Measurements from ENCODE around the gene ESRP2. TPM values are rescaled to one million over a fixed set of nuclear protein-coding genes. Genes with fewer than 3 reads are reported as not detected.

Gene ESRP2
- total RNA-seq, 2 donors from 2014 or later: 2.0 to 9.1 TPM

GRCh38 chr16:68227850-68228553, 7.9 kb downstream of the ESRP2 start:
- DNase-seq (ENCODE audit: low spot score): no peak
- no peak for TF ChIP-seq CTCF (IDR thresholded peaks at IDR 0.05)
- no peaks in the 10 kb centered on the region for H3K27me3 ChIP-seq (replicated peaks; ENCODE audit: insufficient read depth)

GRCh38 chr16:68227183-68227793, 8.6 kb downstream of the ESRP2 start:
- TF ChIP-seq CTCF (IDR thresholded peaks at IDR 0.05): no peak

More at GRCh38 chr16:68227850-68228553, 7.9 kb downstream of the ESRP2 start:
- no peaks in the 10 kb centered on the region for H3K36me3 ChIP-seq
- H3K27ac ChIP-seq: no peak overlapping the region
- no peak overlapping the region for H3K4me3 ChIP-seq
- peaks cover 0 to 15% of the 10 kb centered on the region in 2 donors for H3K4me1 ChIP-seq (ENCODE audit: control insufficient read depth in 1 of 2, low read depth in 2 of 2)
- H3K9me3 ChIP-seq: no peaks in the 10 kb centered on the region
- no peak for ATAC-seq (ENCODE audit: insufficient number of reproducible peaks, low FRiP score, low read depth)

GRCh38 chr16:68226116-68226515, 9.8 kb downstream of the ESRP2 start:
- ATAC-seq (ENCODE audit: insufficient number of reproducible peaks, low FRiP score, low read depth) (no peak), DNase-seq (ENCODE audit: low spot score) (no peak)
- H3K27ac ChIP-seq: no peak overlapping the region
- peaks cover 0 to 15% of the 10 kb centered on the region in 2 donors for H3K4me1 ChIP-seq (ENCODE audit: control insufficient read depth in 1 of 2, low read depth in 2 of 2)
- H3K36me3 ChIP-seq: no peaks in the 10 kb centered on the region
- TF ChIP-seq CTCF (IDR thresholded peaks at IDR 0.05): no peak
- H3K9me3 ChIP-seq: no peaks in the 10 kb centered on the region
- H3K4me3 ChIP-seq: no peak overlapping the region
- no peaks in the 10 kb centered on the region for H3K27me3 ChIP-seq (replicated peaks; ENCODE audit: insufficient read depth)

More at GRCh38 chr16:68227183-68227793, 8.6 kb downstream of the ESRP2 start:
- H3K9me3 ChIP-seq: no peaks in the 10 kb centered on the region
- peaks cover 0 to 15% of the 10 kb centered on the region in 2 donors for H3K4me1 ChIP-seq (ENCODE audit: control insufficient read depth in 1 of 2, low read depth in 2 of 2)
- DNase-seq (ENCODE audit: low spot score): no peak
- no peak overlapping the region for H3K4me3 ChIP-seq
- H3K36me3 ChIP-seq: no peaks in the 10 kb centered on the region
- H3K27ac ChIP-seq: no peak overlapping the region
- H3K27me3 ChIP-seq (replicated peaks; ENCODE audit: insufficient read depth): no peaks in the 10 kb centered on the region
- no peak for ATAC-seq (ENCODE audit: insufficient number of reproducible peaks, low FRiP score, low read depth)

- no peaks in the 10 kb centered on the region for H3K27me3 ChIP-seq (replicated peaks; ENCODE audit: insufficient read depth)
- no peak for ATAC-seq (ENCODE audit: insufficient number of reproducible peaks, low FRiP score, low read depth)
- no peak for TF ChIP-seq CTCF (IDR thresholded peaks at IDR 0.05)
- no peak overlapping the region for H3K4me3 ChIP-seq
- no peak for DNase-seq (ENCODE audit: low spot score)
- no peaks in the 10 kb centered on the region for H3K36me3 ChIP-seq
- no peak overlapping the region for H3K27ac ChIP-seq
- no peaks in the 10 kb centered on the region for H3K9me3 ChIP-seq
- peaks cover 0 to 9% of the 10 kb centered on the region in 2 donors for H3K4me1 ChIP-seq (ENCODE audit: control insufficient read depth in 1 of 2, low read depth in 2 of 2)
Observed at GRCh38 chr16:68223072-68223471, 12.9 kb downstream of the ESRP2 start.

- Histone ChIP-seq H3K36me3 (no peaks in the 10 kb centered on the region), H3K27me3 (replicated peaks; ENCODE audit: insufficient read depth) (no peaks in the 10 kb centered on the region), H3K27ac (no peak overlapping the region), H3K9me3 (no peaks in the 10 kb centered on the region), H3K4me1 (ENCODE audit: control insufficient read depth in 1 of 2, low read depth in 2 of 2) (no peaks in the 10 kb centered on the region), H3K4me3 (no peak overlapping the region)
- DNase-seq (ENCODE audit: low spot score): no peak
- no peak for TF ChIP-seq CTCF (IDR thresholded peaks at IDR 0.05)
- no peak for ATAC-seq (ENCODE audit: insufficient number of reproducible peaks, low FRiP score, low read depth)
Observed at GRCh38 chr16:68219725-68220351, 16.1 kb downstream of the ESRP2 start.
